HG02678 (cell line): ENCODE measurements around the gene TXN2.
A peak's percentile ranks its signal among the peaks of the same experiment; 100 is the strongest.
"Not testable (repeated sequence)": the region's sequence is repeated elsewhere in the genome, so short reads cannot be mapped to it uniquely, and the experiment has no call there.

Experiments
- ATAC-seq: cut with Tn5 transposase; IDR thresholded peaks from one replicate; pipeline ENCODE4 v1.9.1; 2021; ENCODE audit warnings: mild to moderate bottlenecking, moderate library complexity; ENCODE audit not compliant: unreplicated experiment

TXN2 gene

DNA sequence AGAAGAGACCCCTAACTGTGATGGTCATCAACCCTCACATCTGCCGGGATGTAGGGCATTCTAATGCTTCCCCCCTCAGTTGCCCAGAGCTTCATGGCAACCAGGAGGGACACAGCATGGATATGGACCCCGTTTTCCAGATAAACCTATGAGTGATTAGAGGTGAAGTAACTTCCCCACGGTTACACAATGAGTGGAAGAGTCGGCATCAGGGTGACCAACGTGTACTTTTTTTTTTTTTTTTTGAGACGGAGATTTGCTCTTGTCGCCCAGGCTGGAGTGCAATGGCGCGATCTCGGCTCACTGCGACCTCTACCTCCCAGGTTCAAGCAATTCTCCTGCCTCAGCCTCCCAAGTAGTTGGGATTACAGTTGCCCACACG is 25.0 kb downstream of the TXN2 start:
- no peak for ATAC-seq

DNA sequence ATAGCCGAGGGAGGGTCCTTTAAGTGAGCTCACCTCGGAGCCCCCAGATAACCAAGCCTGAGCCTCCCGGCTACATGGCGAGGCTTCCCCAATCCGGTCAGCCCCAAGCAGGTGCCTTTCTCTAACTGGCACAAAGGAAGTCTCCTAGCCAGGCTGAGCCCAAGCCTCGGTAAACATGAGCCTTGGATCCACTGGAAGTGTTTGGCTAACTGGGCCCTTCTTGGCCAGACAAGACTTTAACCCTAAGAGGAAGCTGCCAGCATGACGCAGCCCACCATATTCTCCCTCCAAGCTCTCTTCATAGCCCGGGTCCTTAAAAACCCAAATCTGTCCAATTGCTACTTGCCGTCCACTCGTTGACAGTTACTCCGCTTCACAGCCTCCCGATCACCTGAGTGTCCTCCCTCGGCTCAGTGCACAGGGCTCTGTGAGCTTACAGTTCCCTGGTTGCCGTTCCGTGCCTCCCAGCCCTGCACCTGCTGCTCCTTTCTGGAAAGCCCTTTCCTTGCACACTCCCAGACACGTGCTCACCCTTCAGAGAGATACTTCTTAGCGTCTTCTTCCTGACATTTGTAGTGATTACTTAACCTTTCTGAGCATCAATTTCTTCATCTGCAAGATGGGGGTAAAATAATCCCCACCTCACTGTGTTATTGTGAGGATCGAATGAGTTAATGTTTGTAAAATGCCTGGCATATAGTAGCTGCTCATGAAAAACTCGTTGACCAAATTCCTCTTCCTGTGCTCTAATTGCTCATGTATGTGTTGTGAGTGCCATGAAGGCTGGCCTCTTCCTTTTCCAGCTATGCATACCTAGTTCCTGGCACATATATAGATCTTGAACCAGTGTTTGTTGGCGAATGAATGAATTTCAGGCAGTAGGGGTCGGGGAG is 25.6 kb downstream of the TXN2 start:
- peak; percentile 5 for ATAC-seq

- ATAC-seq: peak; percentile 74
These were observed 26.4 kb downstream of the TXN2 start for GRCh38 chr22:36454916-36455570.

DNA sequence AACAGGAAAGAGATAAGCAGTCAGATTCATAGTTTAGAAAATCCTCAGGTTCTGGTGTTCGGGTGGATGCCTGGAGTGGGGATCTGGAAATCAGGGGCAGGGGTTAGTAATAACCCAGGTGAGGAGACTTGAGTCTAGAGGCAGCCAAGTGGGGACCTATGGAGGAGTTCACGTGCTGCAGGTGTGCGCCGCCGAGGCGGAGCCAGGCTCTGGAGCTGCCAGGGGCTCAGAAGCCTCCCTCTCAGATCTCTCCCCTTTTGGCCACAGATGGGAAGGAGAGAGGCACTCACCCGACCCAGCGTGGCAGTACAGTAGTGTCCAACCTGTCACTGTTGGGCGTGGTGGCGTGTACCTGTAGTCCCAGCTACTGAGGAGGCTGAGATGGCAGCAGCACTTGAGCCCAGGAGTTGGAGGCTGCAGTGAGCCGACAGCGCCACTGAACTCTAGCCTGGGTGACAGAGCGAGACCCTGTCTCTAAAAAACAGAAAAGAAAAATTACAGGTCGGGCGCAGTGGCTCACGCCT is 27.5 kb downstream of the TXN2 start:
- ATAC-seq: no peak

- not testable (repeated sequence) for ATAC-seq
These were observed 28.3 kb downstream of the TXN2 start for GRCh38 chr22:36452978-36453607.

- no peak for ATAC-seq
These were observed 29.0 kb downstream of the TXN2 start for GRCh38 chr22:36452250-36452977.

DNA sequence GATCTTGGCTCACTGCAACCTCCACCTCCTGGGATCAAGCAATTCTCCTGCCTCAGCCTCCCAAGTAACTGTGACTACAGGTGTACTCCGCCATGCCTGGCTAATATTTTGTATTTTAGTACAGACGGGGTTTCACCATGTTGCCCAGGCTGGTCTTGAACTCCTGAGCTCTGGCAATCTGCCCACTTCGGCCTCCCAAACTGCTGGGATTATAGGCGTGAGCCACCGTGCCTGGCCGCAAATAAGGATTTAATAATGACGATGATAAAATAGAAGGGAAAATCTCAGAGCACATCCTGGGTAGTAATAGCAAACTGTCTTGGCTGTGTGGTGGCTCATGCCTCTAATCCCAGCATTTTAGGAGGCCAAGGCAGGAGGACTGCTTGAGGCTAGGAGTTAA is 30.5 kb downstream of the TXN2 start:
- not testable (repeated sequence) for ATAC-seq

DNA sequence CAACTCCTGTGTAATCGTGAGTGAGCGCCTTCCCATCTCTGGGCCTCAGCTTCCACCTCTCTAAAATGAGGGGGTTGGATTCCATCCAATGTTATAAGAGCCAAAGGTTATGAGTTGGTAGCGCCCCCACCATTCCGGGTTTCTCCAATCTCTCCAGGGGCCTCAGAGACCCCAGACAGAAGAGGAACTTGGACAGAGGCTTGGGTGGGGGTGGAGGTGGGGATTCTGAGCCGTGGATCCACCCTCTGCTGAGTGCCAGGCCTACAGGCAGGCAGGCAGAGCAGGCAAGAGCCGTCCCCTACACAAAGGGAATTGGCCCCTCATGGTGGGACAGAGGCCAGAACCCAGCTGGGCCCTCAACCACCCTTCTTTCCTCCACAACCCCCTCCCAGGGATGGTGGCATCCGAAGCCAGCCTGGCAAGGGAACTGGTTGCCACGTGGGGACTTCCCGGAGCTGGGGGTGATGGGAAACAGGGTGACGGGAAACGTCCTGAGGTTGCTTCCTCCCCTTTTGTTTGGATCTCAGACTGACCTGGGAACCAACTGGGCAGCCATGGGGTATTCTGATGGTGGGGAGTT is 31.8 kb downstream of the TXN2 start:
- ATAC-seq: no peak

DNA sequence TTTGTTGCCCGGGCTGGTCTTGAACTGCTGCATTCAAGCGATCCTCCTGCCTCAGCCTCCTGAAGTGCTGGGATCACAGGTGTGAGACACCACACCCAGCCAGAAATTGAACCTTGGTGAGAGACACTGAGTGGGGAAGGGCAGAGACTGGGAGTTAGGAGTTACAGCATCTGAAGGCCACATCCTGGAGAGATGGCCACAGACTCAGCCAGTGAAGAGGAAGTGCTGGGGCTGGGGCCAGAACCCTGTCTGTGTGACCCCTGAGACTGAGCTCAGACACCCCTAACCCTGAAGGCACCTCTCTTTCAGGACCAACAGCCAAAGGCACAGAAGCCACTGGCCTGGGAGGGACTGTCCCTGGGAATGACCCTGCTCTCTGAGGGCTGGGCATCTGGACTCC is 33.8 kb downstream of the TXN2 start:
- ATAC-seq: no peak

DNA sequence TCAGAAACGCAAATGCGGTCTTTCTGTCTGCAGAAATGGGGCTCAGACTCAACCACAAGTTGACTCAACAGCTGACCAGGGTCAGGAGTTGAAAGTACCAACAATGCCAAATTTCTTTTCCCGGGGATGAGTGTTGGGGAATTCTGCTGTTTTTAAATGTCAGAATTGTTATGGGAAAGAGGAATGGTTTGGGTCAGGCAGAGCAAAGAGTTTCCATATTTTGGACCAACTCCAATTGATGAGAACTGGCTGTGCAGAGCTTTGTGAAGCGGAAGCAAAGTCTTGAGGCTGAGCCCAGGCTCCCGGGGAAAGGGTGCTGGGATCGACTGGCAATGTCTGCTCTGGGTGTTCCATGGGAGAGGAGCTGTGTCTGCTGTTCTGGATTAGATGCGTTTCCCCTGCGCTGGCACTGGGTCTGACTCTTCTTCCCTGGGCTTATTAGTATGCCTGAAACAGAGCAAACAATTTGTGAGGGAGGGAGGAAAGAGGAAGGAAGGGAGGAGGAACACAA is 36.2 kb downstream of the TXN2 start:
- no peak for ATAC-seq

- ATAC-seq: no peak
These were observed 38.2 kb downstream of the TXN2 start for GRCh38 chr22:36443198-36443770.

DNA sequence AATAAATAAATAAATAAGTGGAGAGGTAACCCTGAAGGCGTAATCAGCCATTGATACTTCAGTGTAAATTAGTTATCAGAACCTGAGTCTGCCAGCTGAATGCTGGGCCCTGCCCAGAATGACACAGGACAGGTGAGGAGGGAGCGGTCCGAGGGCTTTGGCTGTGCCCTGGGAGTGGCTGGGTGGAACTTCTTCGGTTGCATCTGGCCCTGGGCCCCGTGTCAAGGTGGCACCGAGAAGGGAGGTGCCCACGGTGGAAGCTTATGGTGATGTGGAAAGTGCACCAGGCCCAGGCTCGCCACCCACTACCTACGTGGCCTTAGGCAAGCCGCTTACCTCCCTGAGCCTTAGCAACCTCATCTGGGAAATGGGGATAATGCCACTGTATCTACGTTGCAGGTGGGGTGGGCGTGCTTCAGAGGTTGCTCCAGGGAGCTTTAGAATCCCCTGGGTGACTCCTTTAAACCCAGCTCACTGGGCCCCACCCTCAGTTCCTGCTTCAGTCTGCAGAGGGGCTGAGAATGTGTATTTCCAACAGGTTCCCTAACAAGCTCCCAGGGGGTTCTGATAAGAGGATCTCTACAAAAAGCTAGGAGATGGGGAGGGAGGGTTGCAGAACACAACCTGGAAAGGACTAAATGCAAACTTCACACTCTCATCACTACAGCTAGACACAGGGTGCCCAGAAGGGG is 38.8 kb downstream of the TXN2 start:
- no peak for ATAC-seq

- ATAC-seq: no peak
These were observed 40.9 kb downstream of the TXN2 start for GRCh38 chr22:36440429-36441002.

GRCh38 chr22:36439481-36440271 is 41.8 kb downstream of the TXN2 start:
- no peak for ATAC-seq

- no peak for ATAC-seq
These were observed 45.7 kb downstream of the TXN2 start for GRCh38 chr22:36435516-36436415.

- ATAC-seq: no peak
These were observed 47.9 kb downstream of the TXN2 start for GRCh38 chr22:36433318-36434231.
